Activated CD4-positive, alpha-beta T cell treated with anti-CD3 and anti-CD28 coated beads, Interleukin-2, amount 10 ng/mL, durations not matched to agents 24 days and 14 days (primary cell): ENCODE data around the gene PDS5A. TPM values are rescaled to one million over a fixed set of nuclear protein-coding genes. Genes with fewer than 3 reads are reported as not detected.
"Not testable (repeated sequence)": the region's sequence is repeated elsewhere in the genome, so short reads cannot be mapped to it uniquely, and the experiment has no call there.

ENCODE experiments used
- DNase-seq: peaks from one replicate; pipeline ENCODE4 v3.0.0; 2022
- H3K27ac Mint-ChIP-seq: one replicate; pipeline ENCODE4 v1.8.0; 2022; ENCODE audit warnings: mild to moderate bottlenecking, mixed read lengths
- H3K27me3 Mint-ChIP-seq: one replicate; pipeline ENCODE4 v1.8.0; 2022; ENCODE audit warnings: mixed read lengths
- H3K36me3 Mint-ChIP-seq: one replicate; pipeline ENCODE4 v1.8.0; 2022; ENCODE audit warnings: low read depth, mild to moderate bottlenecking, mixed read lengths
- H3K4me1 Mint-ChIP-seq: one replicate; pipeline ENCODE4 v1.8.0; 2021; ENCODE audit warnings: mixed read lengths
- H3K4me3 Mint-ChIP-seq: one replicate; pipeline ENCODE4 v1.8.0; 2022; ENCODE audit warnings: mild to moderate bottlenecking, moderate library complexity, mixed read lengths
- H3K9me3 Mint-ChIP-seq: one replicate; pipeline ENCODE4 v1.8.0; 2021; ENCODE audit warnings: mixed read lengths
- intact Hi-C: fragments of 100-400 bp; cut with micrococcal nuclease; formaldehyde crosslinking; loops from one replicate; pipeline ENCODE4 v1.15.1; 2023
- total RNA-seq: library from RNA; stranded (reverse); gene quantifications from 2 replicates; pipeline ENCODE4 v1.2.3, GENCODE V29; 2022

The PDS5A gene, protein sequence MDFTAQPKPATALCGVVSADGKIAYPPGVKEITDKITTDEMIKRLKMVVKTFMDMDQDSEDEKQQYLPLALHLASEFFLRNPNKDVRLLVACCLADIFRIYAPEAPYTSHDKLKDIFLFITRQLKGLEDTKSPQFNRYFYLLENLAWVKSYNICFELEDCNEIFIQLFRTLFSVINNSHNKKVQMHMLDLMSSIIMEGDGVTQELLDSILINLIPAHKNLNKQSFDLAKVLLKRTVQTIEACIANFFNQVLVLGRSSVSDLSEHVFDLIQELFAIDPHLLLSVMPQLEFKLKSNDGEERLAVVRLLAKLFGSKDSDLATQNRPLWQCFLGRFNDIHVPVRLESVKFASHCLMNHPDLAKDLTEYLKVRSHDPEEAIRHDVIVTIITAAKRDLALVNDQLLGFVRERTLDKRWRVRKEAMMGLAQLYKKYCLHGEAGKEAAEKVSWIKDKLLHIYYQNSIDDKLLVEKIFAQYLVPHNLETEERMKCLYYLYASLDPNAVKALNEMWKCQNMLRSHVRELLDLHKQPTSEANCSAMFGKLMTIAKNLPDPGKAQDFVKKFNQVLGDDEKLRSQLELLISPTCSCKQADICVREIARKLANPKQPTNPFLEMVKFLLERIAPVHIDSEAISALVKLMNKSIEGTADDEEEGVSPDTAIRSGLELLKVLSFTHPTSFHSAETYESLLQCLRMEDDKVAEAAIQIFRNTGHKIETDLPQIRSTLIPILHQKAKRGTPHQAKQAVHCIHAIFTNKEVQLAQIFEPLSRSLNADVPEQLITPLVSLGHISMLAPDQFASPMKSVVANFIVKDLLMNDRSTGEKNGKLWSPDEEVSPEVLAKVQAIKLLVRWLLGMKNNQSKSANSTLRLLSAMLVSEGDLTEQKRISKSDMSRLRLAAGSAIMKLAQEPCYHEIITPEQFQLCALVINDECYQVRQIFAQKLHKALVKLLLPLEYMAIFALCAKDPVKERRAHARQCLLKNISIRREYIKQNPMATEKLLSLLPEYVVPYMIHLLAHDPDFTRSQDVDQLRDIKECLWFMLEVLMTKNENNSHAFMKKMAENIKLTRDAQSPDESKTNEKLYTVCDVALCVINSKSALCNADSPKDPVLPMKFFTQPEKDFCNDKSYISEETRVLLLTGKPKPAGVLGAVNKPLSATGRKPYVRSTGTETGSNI (N-terminal part only)
- 126 and 128 TPM in 2 replicates for total RNA-seq

DNA sequence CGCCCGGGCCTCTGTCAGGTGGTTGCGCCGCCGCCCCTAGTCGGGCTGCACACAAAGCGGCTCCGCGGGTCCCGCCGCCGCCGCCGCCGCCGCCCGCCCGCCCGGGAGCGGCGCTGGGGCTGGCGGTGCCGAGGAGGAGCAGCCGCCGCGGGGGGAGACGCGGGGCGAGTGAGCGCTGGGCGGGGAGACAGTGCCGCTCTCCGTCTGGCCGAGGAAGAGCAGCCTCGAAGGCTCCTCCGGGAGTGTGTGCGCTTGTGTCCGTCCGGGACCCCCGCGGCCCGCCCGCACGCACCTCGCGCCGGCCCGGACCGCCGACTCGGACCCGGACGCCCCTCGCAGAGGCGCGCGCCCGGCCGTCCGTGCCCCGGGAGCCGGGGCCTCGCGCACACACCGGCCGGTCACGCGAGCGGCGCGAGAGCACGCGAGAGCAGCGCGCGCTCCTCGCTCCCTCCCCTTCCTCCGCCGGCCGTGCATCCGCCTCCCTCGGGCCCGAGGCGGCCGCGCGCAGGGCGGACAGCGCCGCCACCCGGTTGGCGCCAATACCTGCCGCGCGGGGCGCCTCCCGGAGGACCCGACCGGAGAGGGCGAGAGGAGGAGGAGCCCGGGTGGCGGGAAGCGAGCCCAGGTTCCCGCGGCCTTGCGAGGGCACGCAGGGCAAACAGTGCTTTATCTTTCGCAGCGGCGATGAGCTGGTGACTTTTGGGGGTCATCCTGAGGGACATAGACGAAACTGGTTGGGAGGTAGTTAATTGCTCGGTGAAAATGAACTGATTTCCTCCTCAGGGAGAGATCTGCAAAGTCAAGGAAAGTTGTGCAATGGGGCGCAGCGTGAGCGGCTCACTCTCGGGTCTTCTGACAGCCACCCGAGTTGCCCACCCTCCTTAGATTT is at the start of gene PDS5A:
PDS5A (minus strand) TSS at position 423 of the 889 bp plus-strand sequence. CDS start 1,334 bp downstream, outside the sequence.
- Mint-ChIP-seq H3K4me1 (peaks cover 27% of the 10 kb centered on the region), H3K36me3 (peaks cover 30% of the 10 kb centered on the region), H3K27ac (peak within 1 kb of the TSS; percentile 91), H3K4me3 (peak within 1 kb of the TSS; percentile 95), H3K27me3 (no peaks in the 10 kb centered on the region), H3K9me3 (no peaks in the 10 kb centered on the region)
- intact Hi-C loops, result loop anchor here (1.0 to 5.0 kb wide), 11 partner anchors 45 to 519 kb away; partner anchors contain the start of genes LIAS, N4BP2, RHOH and RPL9
- DNase-seq, result peak; percentile 98

DNA sequence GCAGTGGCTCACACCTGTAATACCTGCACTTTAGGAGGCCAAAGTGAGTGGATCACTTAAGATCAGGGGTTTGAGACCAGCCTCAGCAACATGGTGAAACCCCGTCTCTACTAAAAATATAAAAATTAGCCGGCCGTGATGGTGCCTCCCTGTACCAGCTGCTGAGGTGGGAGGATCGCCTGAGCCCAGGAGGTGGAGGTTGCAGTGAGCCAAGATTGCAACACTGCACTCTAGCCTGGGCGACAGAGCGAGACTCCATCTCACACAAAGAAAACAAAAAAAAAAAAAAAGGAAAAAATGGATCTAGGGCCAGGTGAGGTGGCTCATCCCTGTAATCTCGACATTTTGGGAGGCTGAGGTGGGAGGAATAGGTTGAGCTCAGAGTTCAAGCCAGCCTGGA is 46.3 kb upstream of the PDS5A start:
- H3K27ac Mint-ChIP-seq, H3K27me3 Mint-ChIP-seq, H3K9me3 Mint-ChIP-seq, intact Hi-C loops, H3K4me3 Mint-ChIP-seq, H3K4me1 Mint-ChIP-seq, DNase-seq, H3K36me3 Mint-ChIP-seq: not testable (repeated sequence)

DNA sequence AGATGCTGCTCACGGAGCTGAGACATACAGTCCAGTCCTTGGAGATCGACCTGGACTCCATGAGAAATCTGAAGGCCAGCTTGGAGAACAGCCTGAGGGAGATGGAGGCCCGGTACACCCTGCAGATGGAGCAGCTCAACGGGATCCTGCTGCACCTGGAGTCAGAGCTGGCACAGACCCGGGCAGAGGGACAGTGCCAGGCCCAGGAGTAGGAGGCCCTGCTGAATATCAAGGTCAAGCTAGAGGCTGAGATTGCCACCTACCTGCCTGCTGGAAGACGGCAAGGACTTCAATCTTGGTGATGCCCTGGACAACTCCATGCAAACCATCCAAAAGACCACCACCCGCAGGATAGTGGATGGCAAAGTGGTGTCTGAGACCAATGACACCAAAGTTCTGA is 43.4 kb upstream of the PDS5A start:
- H3K27ac Mint-ChIP-seq, H3K4me3 Mint-ChIP-seq, DNase-seq, intact Hi-C loops, H3K36me3 Mint-ChIP-seq, H3K4me1 Mint-ChIP-seq, H3K27me3 Mint-ChIP-seq, H3K9me3 Mint-ChIP-seq: not testable (repeated sequence)

DNA sequence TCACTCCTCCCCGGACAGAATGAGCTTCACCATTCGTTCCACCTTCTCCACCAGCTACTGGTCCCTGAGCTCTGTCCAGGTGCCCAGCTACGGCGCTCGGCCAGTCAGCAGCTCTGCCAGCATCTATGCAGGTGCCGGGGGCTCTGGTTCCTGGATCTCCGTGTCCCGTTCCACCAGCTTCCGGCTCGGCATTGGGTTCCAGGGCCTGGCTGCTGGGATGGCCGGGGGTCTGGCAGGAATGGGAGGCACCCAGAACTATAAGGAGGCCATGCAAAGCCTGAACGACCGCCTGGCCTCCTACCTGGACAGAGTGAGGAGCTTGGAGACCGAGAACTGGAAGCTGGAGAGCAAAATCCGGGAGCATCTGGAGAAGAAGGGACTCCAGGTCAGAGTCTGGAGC is 42.5 kb upstream of the PDS5A start:
- H3K27ac Mint-ChIP-seq, result no peak overlapping the region
- no peaks in the 10 kb centered on the region for H3K9me3 Mint-ChIP-seq
- intact Hi-C loops, result no loop called here
- no peak overlapping the region for H3K4me3 Mint-ChIP-seq
- H3K4me1 Mint-ChIP-seq, result no peaks in the 10 kb centered on the region
- peaks cover 2% of the 10 kb centered on the region for H3K27me3 Mint-ChIP-seq
- H3K36me3 Mint-ChIP-seq, result no peaks in the 10 kb centered on the region
- no peak for DNase-seq

DNA sequence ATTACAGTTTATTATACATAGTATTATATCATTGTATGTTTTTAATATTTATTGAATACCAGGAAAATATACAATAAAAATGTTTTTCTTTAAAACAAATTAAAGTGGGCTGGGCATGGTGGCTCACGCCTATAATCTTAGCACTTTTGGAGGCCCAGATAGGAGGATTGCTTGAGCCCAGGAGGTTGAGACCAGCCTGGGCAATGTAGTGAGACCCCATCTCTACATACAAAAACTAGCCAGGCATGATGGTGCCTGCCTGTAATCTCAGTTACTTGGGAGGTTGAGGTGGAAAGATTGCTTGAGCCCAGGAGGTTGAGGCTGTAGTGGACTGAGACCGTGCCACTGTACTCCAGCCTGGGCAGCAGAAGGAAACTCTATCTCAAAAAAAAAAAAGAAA is 38.3 kb upstream of the PDS5A start:
- H3K27me3 Mint-ChIP-seq, result peaks cover 2% of the 10 kb centered on the region
- H3K9me3 Mint-ChIP-seq, result no peaks in the 10 kb centered on the region
- intact Hi-C loops, result no loop called here
- no peaks in the 10 kb centered on the region for H3K36me3 Mint-ChIP-seq
- H3K27ac Mint-ChIP-seq, result no peak overlapping the region
- no peak overlapping the region for H3K4me3 Mint-ChIP-seq
- DNase-seq, result no peak
- H3K4me1 Mint-ChIP-seq, result no peaks in the 10 kb centered on the region

DNA sequence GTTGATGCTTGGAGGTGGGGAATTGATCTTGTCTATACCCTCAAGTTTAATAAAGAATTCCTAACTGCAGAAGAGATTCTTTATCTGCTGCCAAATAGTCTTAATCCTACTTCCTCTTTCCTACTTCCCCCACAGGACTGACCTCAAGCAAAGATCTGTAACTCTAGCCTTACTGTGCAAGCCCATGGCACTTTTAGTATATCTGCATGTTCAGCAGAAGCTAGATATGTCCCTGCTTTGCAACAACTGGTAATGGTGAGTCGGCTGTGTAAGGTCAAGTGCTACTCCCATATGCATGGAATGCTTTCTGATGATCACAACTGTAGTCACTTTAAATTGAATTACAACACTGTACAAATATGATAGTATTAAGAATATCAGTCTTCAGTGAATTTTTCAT is 26.3 kb upstream of the PDS5A start:
- Mint-ChIP-seq H3K27ac (no peak overlapping the region), H3K4me3 (no peak overlapping the region), H3K4me1 (no peaks in the 10 kb centered on the region), H3K27me3 (no peaks in the 10 kb centered on the region), H3K36me3 (no peaks in the 10 kb centered on the region), H3K9me3 (no peaks in the 10 kb centered on the region)
- DNase-seq, result no peak
- intact Hi-C loops, result no loop called here

DNA sequence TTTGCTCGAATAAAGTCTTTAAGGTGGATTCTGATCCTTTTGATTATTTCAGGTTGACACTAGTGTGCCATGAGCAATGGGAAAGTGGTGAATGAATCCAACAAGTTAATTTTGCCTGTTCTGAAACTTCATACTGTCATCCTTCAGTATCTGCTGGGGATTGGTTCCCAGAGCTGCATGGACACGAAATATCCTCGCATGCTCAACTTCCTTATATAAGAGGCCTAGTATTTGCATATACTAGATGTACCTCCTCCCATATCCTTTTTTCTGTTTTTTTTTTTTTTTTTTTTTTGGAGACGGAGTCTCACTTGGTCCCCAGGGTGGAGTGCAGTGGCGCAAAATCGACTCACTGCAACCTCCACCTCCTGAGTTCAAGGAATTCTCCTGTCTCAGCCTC is 23.0 kb upstream of the PDS5A start:
- Mint-ChIP-seq H3K36me3 (no peaks in the 10 kb centered on the region), H3K4me3 (no peak overlapping the region), H3K27ac (no peak overlapping the region), H3K9me3 (no peaks in the 10 kb centered on the region), H3K4me1 (no peaks in the 10 kb centered on the region), H3K27me3 (no peaks in the 10 kb centered on the region)
- no peak for DNase-seq
- intact Hi-C loops, result no loop called here

DNA sequence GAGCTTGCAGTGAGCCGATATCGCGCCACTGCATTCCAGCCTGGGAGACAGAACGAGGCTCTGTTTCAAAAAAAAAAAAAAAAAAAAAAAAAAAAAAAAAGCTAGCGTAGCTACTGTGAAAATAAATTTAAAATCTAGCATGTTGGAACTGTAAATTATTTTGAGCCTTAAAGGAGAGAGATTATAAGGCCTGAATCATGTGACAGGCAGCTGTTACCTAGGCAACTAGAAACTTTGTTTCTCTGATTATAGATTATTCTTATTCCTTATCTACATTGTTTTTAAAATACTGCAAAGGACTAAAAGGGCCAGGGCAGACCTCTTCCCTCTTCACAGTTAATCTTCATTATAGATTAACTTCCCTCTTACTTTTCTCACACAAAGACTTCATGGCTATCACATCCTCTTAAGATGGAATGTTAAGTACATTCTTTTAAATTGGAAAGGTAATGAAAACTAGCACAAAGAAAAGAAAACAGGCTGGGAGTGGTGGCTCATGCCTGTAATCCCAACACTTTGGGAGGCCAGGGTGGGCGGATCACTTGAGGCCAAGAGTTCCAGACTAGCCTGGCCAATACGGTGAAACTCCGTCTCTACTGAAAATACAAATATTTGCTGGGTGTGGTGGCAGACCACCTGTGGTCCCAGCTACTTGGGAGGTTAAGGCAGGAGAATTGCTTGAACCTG is 21.1 kb upstream of the PDS5A start:
- peaks cover 2% of the 10 kb centered on the region for H3K27me3 Mint-ChIP-seq
- H3K27ac Mint-ChIP-seq, result no peak overlapping the region
- no peaks in the 10 kb centered on the region for H3K4me1 Mint-ChIP-seq
- DNase-seq, result no peak
- no peaks in the 10 kb centered on the region for H3K36me3 Mint-ChIP-seq
- H3K4me3 Mint-ChIP-seq, result no peak overlapping the region
- H3K9me3 Mint-ChIP-seq, result no peaks in the 10 kb centered on the region
- intact Hi-C loops, result no loop called here

DNA sequence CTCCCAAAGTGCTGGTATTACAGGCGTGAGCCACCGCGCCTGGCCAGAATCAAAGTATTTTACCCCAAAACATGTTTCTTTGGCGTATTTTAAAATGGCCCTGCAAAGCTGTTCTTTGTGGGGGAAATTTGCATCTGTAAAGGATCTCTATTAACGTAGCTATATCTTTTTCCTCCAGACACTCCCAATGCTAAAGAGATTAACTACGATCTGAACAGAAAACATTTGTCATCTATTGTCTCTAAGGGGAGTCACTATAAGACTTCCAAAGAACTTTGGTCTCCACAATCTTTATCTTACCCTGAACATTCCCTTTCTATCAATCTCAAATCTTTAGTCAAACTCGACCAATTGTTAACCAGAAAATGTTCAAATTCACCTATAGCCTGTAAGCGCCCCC is 19.1 kb upstream of the PDS5A start:
- no peaks in the 10 kb centered on the region for H3K36me3 Mint-ChIP-seq
- no peak overlapping the region for H3K4me3 Mint-ChIP-seq
- DNase-seq, result no peak
- H3K27me3 Mint-ChIP-seq, result peaks cover 2% of the 10 kb centered on the region
- no peak overlapping the region for H3K27ac Mint-ChIP-seq
- H3K9me3 Mint-ChIP-seq, result no peaks in the 10 kb centered on the region
- intact Hi-C loops, result no loop called here
- H3K4me1 Mint-ChIP-seq, result no peaks in the 10 kb centered on the region

DNA sequence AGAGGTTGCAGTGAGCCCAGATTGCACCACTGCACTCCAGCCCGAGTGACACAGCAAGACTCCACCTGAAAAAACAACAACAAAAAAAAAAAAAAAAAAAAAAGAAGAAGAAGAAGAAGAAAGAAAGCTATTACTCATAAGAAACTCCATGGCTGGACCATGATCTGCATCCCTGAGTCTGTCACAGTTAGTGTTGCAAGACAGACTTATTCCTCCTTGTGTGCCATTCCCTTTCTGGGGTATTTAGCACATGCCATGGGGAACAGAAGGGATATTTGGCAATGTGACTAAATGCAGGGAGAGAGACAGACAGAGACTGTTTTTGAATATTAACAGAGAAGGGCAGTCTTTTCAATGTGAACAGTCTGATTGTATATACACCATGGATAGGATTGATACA is 16.7 kb upstream of the PDS5A start:
- Mint-ChIP-seq H3K36me3 (no peaks in the 10 kb centered on the region), H3K27ac (no peak overlapping the region), H3K4me3 (no peak overlapping the region), H3K27me3 (peaks cover 2% of the 10 kb centered on the region), H3K9me3 (no peaks in the 10 kb centered on the region), H3K4me1 (no peaks in the 10 kb centered on the region)
- no peak for DNase-seq
- intact Hi-C loops, result no loop called here

DNA sequence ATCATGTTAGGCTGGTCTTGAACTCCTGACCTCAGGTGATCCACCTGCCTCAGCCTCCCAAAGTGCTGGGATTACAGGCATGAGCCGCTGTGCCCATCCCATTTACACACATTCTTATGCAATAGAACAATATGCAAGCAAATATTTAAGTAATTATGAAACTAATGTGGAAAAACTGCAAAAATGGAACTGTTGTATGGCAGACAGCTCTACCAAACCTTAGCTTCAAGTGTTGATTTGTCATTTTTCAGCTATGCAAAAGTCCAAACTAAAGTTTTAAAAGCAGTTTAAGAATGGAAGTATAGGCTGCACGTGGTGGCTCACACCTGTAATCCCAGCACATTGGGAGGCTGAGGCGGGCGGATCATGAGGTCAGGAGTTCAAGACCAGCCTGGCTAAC is 11.7 kb upstream of the PDS5A start:
- H3K27ac Mint-ChIP-seq, DNase-seq, H3K27me3 Mint-ChIP-seq, H3K4me3 Mint-ChIP-seq, H3K9me3 Mint-ChIP-seq, intact Hi-C loops, H3K4me1 Mint-ChIP-seq, H3K36me3 Mint-ChIP-seq: not testable (repeated sequence)

DNA sequence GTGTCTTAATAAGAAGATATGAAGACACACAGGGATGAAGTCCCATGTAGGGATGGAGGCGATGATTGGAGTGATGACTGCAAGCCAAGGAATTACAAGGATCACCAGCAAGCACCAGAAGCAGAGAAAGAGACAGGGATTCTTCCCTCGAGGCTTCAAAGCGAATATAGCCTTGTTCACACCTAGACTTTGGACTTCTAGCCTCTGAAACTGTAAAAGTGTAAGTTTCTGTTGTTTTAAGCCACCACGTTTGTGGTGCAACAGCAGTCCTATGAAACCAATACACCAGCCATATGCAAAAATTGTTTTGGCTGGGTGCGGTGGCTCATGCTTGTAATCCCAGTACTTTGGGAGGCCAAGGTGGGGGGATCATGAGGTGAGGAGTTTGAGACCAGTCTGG is 9.8 kb upstream of the PDS5A start:
- intact Hi-C loops, result no loop called here
- Mint-ChIP-seq H3K36me3 (no peaks in the 10 kb centered on the region), H3K9me3 (no peaks in the 10 kb centered on the region), H3K27ac (no peak overlapping the region), H3K4me3 (no peak overlapping the region), H3K4me1 (no peaks in the 10 kb centered on the region), H3K27me3 (no peaks in the 10 kb centered on the region)
- DNase-seq, result no peak

DNA sequence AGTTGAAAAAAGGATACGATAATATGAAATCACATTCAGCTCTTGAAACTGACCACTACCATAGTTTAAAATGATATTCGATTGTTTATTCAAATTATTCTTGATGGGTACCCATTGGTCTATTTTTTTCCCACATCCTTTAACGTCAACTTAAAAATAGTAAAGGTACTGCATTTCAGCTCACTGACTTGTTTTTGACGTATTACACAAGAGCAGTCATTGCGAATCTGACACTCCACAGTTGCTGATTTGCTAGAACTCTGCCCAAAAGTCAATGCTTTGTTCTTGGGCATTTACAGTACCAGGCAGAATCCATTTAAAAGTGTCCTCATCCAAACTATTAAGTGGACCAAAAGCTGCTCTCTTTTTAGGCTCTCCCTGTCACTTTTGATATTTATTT is 1.2 kb upstream of the PDS5A start:
- Mint-ChIP-seq H3K36me3 (peaks cover 20% of the 10 kb centered on the region), H3K27me3 (no peaks in the 10 kb centered on the region), H3K9me3 (no peaks in the 10 kb centered on the region), H3K4me3 (peak overlapping the region; percentile 19), H3K4me1 (peaks cover 18% of the 10 kb centered on the region), H3K27ac (peak overlapping the region; percentile 15)
- intact Hi-C loops, result loop anchor here (5.0 kb wide), 5 partner anchors 72 to 452 kb away; partner anchors contain the start of genes RHOH and UGDH
- DNase-seq, result no peak
